T-helper 1 cell treated with Interleukin-12 subunit alpha and Interleukin-12 subunit beta and Interleukin-4 antibody, amounts not matched to agents 30 μg/mL and 1 μg/mL, for 36 hours (primary cell): ENCODE results near the gene SPG7.
A peak's percentile ranks its signal among the peaks of the same experiment; 100 is the strongest.

Experiments
- H3K27ac Mint-ChIP-seq: one replicate; pipeline ENCODE4 v1.8.0; 2021; ENCODE audit warnings: mild to moderate bottlenecking, mixed read lengths
- H3K27me3 Mint-ChIP-seq: one replicate; pipeline ENCODE4 v1.8.0; 2021; ENCODE audit warnings: low read depth, mixed read lengths
- H3K36me3 Mint-ChIP-seq: one replicate; pipeline ENCODE4 v1.8.0; 2021; ENCODE audit warnings: low read depth, mixed read lengths
- H3K4me1 Mint-ChIP-seq: one replicate; pipeline ENCODE4 v1.8.0; 2021; ENCODE audit warnings: low read depth, mixed read lengths
- H3K4me3 Mint-ChIP-seq: one replicate; pipeline ENCODE4 v1.8.0; 2021; ENCODE audit warnings: mild to moderate bottlenecking, moderate library complexity, mixed read lengths
- H3K9me3 Mint-ChIP-seq: one replicate; pipeline ENCODE4 v1.8.0; 2021; ENCODE audit warnings: mixed read lengths

The SPG7 gene

GRCh38 chr16:89588413-89589109 is 80.4 kb downstream of the SPG7 start:
- Mint-ChIP-seq H3K27me3 (no peaks in the 10 kb centered on the region), H3K36me3 (no peaks in the 10 kb centered on the region), H3K4me1 (peaks cover under 1% of the 10 kb centered on the region), H3K4me3 (no peak overlapping the region), H3K27ac (no peak overlapping the region), H3K9me3 (no peaks in the 10 kb centered on the region)

GRCh38 chr16:89589241-89589926 is 81.2 kb downstream of the SPG7 start:
- Mint-ChIP-seq H3K4me3 (no peak overlapping the region), H3K27me3 (no peaks in the 10 kb centered on the region), H3K36me3 (no peaks in the 10 kb centered on the region), H3K27ac (no peak overlapping the region), H3K4me1 (peaks cover 5% of the 10 kb centered on the region), H3K9me3 (no peaks in the 10 kb centered on the region)

GRCh38 chr16:89593841-89594240 is 85.6 kb downstream of the SPG7 start:
- peak overlapping the region; percentile 34 for H3K4me3 Mint-ChIP-seq
- H3K36me3 Mint-ChIP-seq = no peaks in the 10 kb centered on the region
- H3K4me1 Mint-ChIP-seq = peaks cover 5% of the 10 kb centered on the region
- H3K27me3 Mint-ChIP-seq = no peaks in the 10 kb centered on the region
- H3K9me3 Mint-ChIP-seq = no peaks in the 10 kb centered on the region
- peak overlapping the region; percentile 57 for H3K27ac Mint-ChIP-seq

- Mint-ChIP-seq H3K27ac (no peak overlapping the region), H3K9me3 (no peaks in the 10 kb centered on the region), H3K4me1 (peaks cover 7% of the 10 kb centered on the region), H3K4me3 (no peak overlapping the region), H3K36me3 (no peaks in the 10 kb centered on the region), H3K27me3 (no peaks in the 10 kb centered on the region)
Observed at GRCh38 chr16:89595330-89596060, 87.3 kb downstream of the SPG7 start.

GRCh38 chr16:89596061-89596689 is 88.0 kb downstream of the SPG7 start:
- no peaks in the 10 kb centered on the region for H3K36me3 Mint-ChIP-seq
- peaks cover 7% of the 10 kb centered on the region for H3K4me1 Mint-ChIP-seq
- H3K27me3 Mint-ChIP-seq = no peaks in the 10 kb centered on the region
- H3K9me3 Mint-ChIP-seq = no peaks in the 10 kb centered on the region
- no peak overlapping the region for H3K4me3 Mint-ChIP-seq
- H3K27ac Mint-ChIP-seq = no peak overlapping the region

- no peaks in the 10 kb centered on the region for H3K27me3 Mint-ChIP-seq
- H3K4me1 Mint-ChIP-seq = peaks cover 7% of the 10 kb centered on the region
- no peak overlapping the region for H3K4me3 Mint-ChIP-seq
- H3K36me3 Mint-ChIP-seq = no peaks in the 10 kb centered on the region
- H3K27ac Mint-ChIP-seq = no peak overlapping the region
- H3K9me3 Mint-ChIP-seq = no peaks in the 10 kb centered on the region
Observed at GRCh38 chr16:89596957-89597649, 88.9 kb downstream of the SPG7 start.

- Mint-ChIP-seq H3K36me3 (no peaks in the 10 kb centered on the region), H3K9me3 (no peaks in the 10 kb centered on the region), H3K4me3 (no peak overlapping the region), H3K27me3 (peaks cover 4% of the 10 kb centered on the region), H3K4me1 (peaks cover 17% of the 10 kb centered on the region), H3K27ac (no peak overlapping the region)
Observed at GRCh38 chr16:89598199-89598598, 90.0 kb downstream of the SPG7 start.

- Mint-ChIP-seq H3K4me3 (no peak overlapping the region), H3K36me3 (no peaks in the 10 kb centered on the region), H3K27me3 (peaks cover 4% of the 10 kb centered on the region), H3K27ac (no peak overlapping the region), H3K4me1 (peaks cover 12% of the 10 kb centered on the region), H3K9me3 (no peaks in the 10 kb centered on the region)
Observed at GRCh38 chr16:89599451-89599858, 91.3 kb downstream of the SPG7 start.

- no peak overlapping the region for H3K4me3 Mint-ChIP-seq
- H3K4me1 Mint-ChIP-seq = peaks cover 12% of the 10 kb centered on the region
- H3K9me3 Mint-ChIP-seq = no peaks in the 10 kb centered on the region
- no peak overlapping the region for H3K27ac Mint-ChIP-seq
- H3K27me3 Mint-ChIP-seq = peaks cover 4% of the 10 kb centered on the region
- no peaks in the 10 kb centered on the region for H3K36me3 Mint-ChIP-seq
Observed at GRCh38 chr16:89599902-89600301, 91.7 kb downstream of the SPG7 start.

- H3K27ac Mint-ChIP-seq = no peak overlapping the region
- no peaks in the 10 kb centered on the region for H3K9me3 Mint-ChIP-seq
- H3K27me3 Mint-ChIP-seq = peaks cover 4% of the 10 kb centered on the region
- no peak overlapping the region for H3K4me3 Mint-ChIP-seq
- H3K36me3 Mint-ChIP-seq = no peaks in the 10 kb centered on the region
- peaks cover 12% of the 10 kb centered on the region for H3K4me1 Mint-ChIP-seq
Observed at GRCh38 chr16:89600427-89600826, 92.2 kb downstream of the SPG7 start.

- H3K9me3 Mint-ChIP-seq = no peaks in the 10 kb centered on the region
- peaks cover 12% of the 10 kb centered on the region for H3K4me1 Mint-ChIP-seq
- no peak overlapping the region for H3K27ac Mint-ChIP-seq
- H3K27me3 Mint-ChIP-seq = peaks cover 4% of the 10 kb centered on the region
- H3K36me3 Mint-ChIP-seq = no peaks in the 10 kb centered on the region
- no peak overlapping the region for H3K4me3 Mint-ChIP-seq
Observed at GRCh38 chr16:89600956-89601355, 92.8 kb downstream of the SPG7 start.

- H3K4me3 Mint-ChIP-seq = no peak overlapping the region
- no peak overlapping the region for H3K27ac Mint-ChIP-seq
- H3K27me3 Mint-ChIP-seq = peaks cover 4% of the 10 kb centered on the region
- peaks cover 12% of the 10 kb centered on the region for H3K4me1 Mint-ChIP-seq
- no peaks in the 10 kb centered on the region for H3K36me3 Mint-ChIP-seq
- no peaks in the 10 kb centered on the region for H3K9me3 Mint-ChIP-seq
Observed at GRCh38 chr16:89601906-89602272, 93.7 kb downstream of the SPG7 start.

GRCh38 chr16:89602273-89602951 is 94.2 kb downstream of the SPG7 start:
- H3K27me3 Mint-ChIP-seq = peaks cover 4% of the 10 kb centered on the region
- H3K9me3 Mint-ChIP-seq = no peaks in the 10 kb centered on the region
- H3K36me3 Mint-ChIP-seq = no peaks in the 10 kb centered on the region
- no peak overlapping the region for H3K27ac Mint-ChIP-seq
- H3K4me1 Mint-ChIP-seq = peaks cover 12% of the 10 kb centered on the region
- no peak overlapping the region for H3K4me3 Mint-ChIP-seq
